Hematopoietic multipotent progenitor cell treated with erythropoietin and hydrocortisone succinate and interleukin-3 and kit ligand, for 4 days (in vitro differentiated cells): ENCODE measurements around the gene ANTKMT.
A peak's percentile ranks its signal among the peaks of the same experiment; 100 is the strongest.
"Not testable (repeated sequence)": the region's sequence is repeated elsewhere in the genome, so short reads cannot be mapped to it uniquely, and the experiment has no call there.

ENCODE experiments used
- DNase-seq: peaks from one replicate; pipeline ENCODE4 v3.0.0-alpha.2; 2015

ANTKMT gene

GRCh38 chr16:681746-682427 lies 39.1 kb upstream of the ANTKMT start:
- no peak for DNase-seq

DNA sequence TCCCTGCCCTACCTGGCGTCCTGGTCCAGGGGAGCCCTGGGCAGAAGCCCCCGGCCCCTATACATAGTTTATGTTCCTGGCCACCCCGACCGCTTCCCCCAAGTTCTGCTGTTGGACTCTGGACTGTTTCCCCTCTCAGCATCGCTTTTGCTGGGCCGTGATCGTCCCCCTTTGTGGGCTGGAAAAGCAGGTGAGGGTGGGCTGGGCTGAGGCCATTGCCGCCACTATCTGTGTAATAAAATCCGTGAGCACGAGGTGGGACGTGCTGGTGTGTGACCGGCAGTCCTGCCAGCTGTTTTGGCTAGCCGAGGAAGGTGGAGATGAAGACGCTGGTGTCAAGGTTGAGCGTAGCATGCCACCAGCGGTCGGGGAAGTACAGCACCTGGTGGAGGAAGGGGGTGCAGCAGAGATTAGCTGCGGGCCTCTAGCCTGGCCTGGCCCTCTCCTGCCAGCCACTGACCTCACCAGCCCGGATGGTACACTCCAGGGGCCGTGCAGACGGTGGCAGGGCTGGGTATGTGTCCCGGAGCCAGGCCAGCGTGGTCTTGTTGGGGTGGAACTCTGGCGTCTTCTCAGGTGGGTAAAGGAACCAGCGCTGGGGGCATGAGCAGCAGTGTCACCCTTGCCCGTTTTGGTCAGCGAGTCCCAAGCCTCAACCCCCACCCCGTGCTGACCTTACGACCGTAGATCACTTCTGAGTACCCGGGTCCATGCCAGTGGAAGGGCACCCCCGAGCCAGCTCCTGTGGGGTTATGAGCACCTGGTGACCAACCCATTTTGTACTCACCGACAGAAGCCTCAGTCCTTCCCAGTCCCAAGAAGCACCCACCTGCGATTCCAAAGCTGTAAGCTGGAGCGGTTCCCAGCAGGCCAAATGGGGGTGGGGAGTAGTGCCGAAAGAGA lies 38.2 kb upstream of the ANTKMT start:
- DNase-seq = no peak

- DNase-seq = peak; percentile 44
These were observed 37.4 kb upstream of the ANTKMT start for GRCh38 chr16:683396-684070.

DNA sequence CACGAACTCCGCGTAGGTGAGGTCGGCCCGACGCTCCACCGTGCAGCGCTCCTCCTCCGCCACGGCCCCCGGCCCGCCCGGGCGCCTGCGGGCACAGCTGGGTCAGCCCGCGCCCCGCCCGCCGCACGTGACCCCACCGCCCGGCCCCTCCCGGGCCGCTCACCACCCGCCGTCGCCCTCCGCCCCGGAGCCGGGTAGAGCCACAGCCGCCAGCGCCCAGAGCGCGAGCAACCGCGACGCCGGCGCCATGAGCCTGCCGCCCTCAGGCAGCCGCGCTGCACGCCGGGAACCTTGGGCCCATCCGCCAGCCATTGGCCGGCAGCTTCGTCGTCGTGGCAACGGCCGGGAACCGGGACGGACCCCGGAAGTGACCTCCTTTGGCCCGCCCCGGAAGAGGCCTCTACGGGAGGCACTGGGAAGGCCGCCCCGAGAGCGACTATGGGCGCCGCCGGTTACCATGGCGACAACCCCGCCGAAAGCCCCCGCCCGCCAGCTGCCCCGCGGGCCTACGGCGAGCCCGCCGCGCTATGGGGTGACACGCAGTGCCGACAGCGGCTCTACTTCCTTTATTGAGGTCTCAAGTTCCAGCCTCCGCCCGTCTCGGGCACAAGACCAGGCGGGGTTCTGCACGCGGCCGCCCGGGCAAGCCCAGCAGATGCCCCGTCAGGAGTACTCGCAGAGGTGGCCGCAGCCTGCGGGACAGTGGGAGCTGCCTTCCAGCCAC lies 36.7 kb upstream of the ANTKMT start, which contains the start of gene JMJD8:
Gene JMJD8, minus strand, starts transcription at position 264 of the 724 bp plus-strand sequence. Its CDS starts 15 bp downstream, at position 249.
- DNase-seq = peak; percentile 99

DNA sequence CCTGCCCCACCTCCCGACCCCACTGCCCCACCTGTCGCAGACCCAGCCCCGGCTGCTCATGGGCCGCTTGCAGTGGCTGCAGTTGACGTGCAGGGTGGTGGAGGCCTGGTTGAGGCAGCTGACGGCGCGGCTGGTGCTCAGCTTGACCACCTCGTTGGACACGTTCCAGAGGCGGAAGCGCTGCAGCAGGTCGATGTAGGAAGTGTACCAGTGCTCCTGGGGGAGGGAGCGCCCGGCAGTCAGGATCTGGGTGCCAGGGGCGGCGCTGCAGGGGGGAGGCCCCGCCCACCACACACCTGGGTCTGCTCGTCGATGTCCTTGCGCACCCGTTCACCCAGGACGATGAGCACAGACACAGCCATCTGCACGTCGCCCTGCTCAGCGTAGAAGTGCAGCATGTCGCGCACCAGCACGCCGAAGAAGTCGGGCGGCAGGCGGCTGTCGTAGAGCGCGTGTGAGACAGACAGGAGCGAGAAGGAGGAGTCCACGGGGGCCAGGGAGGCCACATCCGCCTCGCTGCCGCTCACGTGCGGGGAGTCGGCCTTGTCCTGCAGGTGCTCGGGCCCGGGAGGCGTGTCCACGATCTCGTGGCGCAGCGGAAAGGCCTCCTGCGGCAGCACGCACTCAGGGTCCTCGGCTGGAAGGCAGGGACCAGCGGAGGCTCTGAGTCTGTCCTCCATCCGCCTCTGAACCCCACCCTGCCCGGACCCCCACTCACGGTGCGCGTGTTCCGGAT lies 35.8 kb upstream of the ANTKMT start:
- no peak for DNase-seq

DNA sequence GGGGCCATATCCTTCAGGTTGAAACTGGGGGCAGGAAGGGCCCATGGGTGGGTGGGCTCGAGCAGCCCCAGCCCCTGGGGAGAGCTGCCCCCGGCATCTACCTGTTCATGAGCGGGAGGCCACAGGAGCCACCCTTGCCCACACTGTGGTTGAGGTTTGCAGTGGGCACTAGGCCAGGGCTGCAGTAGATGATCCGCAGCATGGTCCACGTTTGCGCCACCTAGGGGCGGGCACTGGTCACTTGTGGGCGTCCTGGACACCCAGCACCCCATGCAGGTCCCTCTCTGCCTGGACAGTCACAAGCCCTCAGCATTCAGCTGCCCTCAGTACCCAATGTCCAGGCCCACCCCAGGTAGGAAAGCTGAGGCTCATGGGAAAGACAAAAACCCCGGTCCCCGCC lies 35.0 kb upstream of the ANTKMT start:
- peak; percentile 68 for DNase-seq

DNA sequence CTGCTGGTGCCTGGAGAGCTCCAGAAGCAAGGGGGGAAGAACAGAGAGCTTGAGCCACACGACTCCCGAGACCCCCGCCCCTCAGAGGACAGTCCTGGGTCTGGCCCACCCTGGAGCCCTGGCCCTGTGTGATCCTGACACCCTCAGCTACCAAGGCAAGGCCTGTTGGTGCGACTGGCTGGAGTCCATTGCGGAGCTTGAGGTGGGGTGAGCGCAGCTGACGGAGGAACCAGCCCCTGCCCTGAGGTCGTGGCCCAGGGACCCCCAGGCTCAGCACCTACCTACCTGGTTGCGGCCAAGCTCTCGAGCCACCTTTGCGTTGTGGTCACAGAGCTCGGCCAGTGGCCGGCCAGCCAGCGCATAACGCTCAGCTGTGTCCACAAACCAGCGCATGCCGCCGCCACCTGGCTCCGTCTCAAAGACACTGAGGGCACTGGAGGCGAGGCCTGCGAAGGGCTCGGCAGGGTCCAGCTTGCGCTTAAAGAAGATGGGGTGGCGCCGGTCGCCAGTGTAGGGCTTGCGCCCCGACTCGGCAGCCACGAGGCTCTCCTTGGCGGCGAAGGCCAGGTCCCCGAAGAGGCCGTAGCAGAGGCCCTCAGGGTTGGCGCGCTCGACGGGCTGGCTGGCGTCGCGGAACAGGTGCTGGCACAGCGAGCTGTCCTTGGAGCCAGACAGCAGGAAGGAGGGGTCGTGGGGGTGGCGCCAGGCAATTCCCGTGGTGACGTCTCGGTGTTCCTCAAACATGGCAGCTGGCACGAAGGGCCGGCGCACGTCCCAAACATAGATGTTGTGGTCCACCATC lies 34.3 kb upstream of the ANTKMT start:
- DNase-seq = no peak

DNA sequence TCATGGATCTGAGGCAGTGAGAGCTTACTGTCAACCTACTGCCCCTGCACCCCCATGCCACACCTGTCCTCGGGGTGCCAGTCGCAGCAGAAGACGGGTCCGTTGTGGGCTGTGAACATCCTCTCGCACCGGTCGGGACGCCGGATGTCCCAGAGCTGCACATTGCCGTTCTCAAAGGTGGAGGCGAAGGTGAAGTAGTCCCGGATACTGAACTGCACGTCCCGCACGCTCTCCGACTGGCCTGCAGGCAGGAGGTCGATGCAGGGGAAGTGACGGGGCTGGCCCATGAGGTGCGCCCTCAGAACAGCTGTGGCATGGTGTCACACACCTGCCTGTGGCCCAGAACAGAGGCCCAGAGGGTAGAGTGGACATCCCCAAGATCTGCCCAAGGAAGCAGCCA lies 33.4 kb upstream of the ANTKMT start:
- no peak for DNase-seq

- no peak for DNase-seq
These were observed 31.6 kb upstream of the ANTKMT start for GRCh38 chr16:689175-689897.

GRCh38 chr16:691242-691641 lies 29.7 kb upstream of the ANTKMT start:
- not testable (repeated sequence) for DNase-seq

DNA sequence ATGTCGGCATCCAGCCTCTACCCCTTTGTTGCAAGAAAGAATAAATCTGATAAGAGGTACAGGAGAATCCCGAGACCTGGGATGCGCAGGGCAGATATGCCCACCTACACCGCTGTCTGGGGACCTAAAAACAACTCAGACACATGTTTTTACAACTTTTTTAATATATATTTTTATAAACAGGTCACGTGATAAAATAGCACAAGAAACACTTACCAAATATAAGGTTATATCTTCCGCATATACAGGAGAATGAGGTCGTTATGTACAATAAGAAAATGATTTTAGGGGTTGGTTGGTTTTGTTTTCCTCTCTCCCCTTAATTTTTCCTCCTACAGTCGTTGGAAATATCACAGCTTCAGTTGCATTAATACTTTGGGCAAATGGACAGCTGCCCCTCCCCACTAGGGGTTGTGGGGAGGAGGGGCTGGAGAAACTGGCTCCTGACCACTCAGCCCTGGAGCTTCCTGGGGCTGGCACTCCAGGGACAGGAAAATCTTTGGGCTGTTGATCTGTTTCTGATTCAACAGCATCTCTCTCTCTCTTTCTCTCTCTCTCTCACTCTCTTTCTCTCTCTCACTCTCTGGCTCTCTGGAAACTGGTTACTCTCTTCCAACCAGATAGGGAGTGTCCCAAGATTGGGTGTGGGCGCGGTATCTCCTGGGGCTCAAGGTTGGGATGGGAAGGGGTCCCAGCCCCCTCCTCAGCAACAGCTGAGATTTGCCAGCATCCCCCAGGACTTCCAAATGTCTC lies 28.4 kb upstream of the ANTKMT start:
- DNase-seq = no peak

GRCh38 chr16:693364-693763 lies 27.6 kb upstream of the ANTKMT start:
- no peak for DNase-seq

DNA sequence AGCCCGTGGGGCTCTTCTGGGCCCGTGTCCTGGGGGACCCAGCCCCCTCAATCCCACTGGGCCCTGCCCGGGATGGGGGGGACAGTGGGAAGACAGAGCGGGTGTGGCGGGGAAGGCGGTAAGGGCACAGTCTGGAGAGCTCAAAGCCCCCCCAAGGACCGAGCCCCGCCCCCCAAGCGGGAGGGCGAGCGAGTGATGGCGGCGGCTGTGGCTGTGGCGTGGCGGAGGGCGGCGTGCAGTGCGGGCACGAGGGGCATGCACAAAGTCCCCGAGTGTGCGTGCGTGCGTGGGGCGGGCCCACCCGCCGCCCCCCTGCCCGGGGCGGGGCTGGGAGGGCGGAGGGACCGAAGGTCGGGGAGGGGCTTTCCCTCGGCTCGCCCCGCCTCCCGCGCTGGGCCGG lies 27.2 kb upstream of the ANTKMT start:
- no peak for DNase-seq

DNA sequence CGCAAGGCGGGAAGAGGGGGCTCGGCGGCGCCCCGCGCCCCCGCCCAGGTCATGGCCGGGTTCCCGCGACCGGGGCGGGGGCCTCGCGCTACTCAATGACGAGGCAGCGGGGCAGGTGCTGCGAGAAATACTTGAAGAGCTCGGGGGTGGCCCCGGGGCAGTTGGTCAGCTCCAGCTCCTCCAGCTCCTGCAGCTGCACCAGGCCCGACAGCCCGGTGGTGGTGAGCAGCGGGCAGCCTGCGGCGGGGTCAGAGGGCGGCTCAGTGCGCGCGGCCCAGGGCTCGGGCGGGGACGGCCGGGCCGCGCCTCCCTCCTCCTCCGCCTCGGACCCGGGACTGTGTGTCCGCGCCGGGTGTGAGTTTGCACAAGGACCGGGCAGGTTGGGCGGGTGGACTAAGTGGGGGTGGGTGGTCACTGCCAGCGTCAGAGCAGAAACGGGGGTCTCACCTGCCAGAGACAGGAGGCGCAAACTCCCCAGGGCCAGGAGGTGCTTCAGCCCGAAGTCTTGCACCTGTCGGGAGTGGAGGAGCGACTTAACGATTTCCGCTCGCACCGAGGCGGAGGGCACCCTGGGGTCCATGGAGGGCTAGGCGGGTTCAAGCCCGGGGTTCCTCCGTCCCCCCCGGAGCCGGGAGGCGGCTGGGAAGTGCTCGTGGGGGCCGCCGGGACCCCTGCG lies 26.6 kb upstream of the ANTKMT start:
- DNase-seq = no peak

GRCh38 chr16:694863-695354 lies 26.0 kb upstream of the ANTKMT start:
- DNase-seq = no peak

DNA sequence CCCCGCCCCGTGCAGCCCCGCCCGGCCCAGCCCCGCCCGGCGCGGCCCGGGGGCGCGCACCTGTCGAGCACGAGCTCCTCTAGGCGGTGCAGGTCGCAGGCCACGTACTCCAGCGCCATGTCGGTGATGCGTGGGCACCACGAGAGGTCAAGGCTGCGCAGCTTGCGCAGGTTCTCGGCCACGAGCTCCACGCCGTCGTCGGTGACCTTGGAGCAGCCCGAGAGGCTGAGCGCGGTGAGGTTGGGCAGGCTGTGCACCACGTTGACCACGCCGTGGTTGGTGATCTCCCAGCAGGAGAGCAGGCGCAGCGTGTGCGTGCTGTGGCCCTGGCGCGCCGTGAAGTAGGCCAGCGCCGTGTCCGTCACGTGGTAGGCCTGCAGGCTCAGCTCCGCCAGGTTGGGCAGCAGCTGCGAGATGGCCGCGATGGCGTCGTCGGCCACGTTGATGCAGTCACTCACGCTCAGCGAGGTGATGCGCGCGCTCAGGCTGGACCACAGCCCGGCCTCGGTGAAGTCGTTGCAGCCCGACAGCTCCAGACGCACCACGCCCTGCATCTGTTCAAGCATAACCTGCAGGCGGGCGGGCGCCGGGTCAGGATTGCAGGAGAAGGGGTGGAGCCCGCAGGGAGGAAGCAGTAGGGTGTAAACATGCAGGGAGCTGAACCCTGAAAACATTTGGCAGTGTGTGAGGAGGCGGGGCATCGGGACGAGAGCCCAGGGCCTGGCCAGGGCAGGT lies 25.4 kb upstream of the ANTKMT start:
- DNase-seq = peak; percentile 69

DNA sequence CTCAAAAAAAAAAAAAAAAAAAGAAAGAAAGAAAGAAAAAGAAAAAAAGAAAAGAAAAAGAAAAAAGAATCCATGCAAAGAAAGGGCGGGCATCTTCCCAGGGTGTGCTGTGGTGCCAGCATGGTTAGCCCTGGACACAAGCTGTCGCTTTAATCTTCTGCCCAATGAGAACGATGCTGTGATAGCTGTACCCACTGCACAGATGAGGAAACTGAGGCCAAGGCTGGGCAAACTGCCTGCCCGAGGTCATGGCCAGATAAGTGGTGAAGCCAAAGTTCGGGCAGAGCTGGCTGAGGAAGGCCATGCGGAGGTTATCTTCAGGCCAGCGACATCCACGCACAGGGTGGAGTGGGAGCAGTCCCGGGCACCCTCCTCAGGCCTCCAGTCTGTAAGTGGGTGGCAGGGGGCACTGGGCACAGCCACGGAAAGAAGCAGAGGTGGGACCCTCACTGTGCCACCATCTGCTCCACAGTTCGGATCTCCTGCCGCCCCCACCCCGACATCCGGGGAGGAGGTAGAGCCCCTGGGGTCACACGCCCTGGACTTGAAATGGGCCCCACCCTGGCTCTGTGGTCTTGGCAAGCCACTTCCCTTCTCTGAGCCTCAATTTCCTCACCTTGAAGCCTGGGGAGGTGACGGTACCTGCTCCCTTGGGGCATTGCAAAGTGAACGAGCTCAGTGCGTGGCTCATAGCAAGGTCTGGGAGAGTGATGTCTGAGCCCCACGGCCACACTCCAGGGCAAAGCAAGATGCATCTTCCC lies 21.9 kb upstream of the ANTKMT start:
- DNase-seq = no peak
